OCI-LY1 (cell line): ENCODE data around the gene SCLY.

Source experiments
- EZH2 ChIP-seq: fragments of 200-600 bp; sonication (generic), shearing (Covaris generic); IDR thresholded peaks from 2 replicates; pipeline ENCODE4 v1.8.0; 2017; ENCODE audit warnings: borderline replicate concordance, mixed run types, mild to moderate bottlenecking, antibody characterized with exemption, low read length, moderate library complexity, mixed read lengths
- TF ChIP-seq, protein P1 (sequence below): fragments of 200-600 bp; sonication (generic), shearing (Covaris generic); IDR thresholded peaks from 2 replicates; pipeline ENCODE4 v1.5.1; 2017; ENCODE audit warnings: mild to moderate bottlenecking, antibody characterized with exemption, low read length, moderate library complexity, mixed read lengths

GRCh38 chr2:238042090-238042489, 18.7 kb upstream of the SCLY start:
- TF ChIP-seq, protein P1, sequence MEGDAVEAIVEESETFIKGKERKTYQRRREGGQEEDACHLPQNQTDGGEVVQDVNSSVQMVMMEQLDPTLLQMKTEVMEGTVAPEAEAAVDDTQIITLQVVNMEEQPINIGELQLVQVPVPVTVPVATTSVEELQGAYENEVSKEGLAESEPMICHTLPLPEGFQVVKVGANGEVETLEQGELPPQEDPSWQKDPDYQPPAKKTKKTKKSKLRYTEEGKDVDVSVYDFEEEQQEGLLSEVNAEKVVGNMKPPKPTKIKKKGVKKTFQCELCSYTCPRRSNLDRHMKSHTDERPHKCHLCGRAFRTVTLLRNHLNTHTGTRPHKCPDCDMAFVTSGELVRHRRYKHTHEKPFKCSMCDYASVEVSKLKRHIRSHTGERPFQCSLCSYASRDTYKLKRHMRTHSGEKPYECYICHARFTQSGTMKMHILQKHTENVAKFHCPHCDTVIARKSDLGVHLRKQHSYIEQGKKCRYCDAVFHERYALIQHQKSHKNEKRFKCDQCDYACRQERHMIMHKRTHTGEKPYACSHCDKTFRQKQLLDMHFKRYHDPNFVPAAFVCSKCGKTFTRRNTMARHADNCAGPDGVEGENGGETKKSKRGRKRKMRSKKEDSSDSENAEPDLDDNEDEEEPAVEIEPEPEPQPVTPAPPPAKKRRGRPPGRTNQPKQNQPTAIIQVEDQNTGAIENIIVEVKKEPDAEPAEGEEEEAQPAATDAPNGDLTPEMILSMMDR = no peak
- no peak for TF ChIP-seq EZH2
